CD4-positive, alpha-beta T cell treated with Interleukin-15 for 4 hours (primary cell): ENCODE measurements around the gene ABCC6.
"Not testable (repeated sequence)": the region's sequence is repeated elsewhere in the genome, so short reads cannot be mapped to it uniquely, and the experiment has no call there.

Source experiments
- DNase-seq: peaks from one replicate; pipeline ENCODE4 v3.0.0-alpha.2; 2020; ENCODE audit warnings: low spot score

ABCC6 gene

GRCh38 chr16:16190546-16190945 lies 32.7 kb downstream of the ABCC6 start:
- DNase-seq, result no peak

DNA sequence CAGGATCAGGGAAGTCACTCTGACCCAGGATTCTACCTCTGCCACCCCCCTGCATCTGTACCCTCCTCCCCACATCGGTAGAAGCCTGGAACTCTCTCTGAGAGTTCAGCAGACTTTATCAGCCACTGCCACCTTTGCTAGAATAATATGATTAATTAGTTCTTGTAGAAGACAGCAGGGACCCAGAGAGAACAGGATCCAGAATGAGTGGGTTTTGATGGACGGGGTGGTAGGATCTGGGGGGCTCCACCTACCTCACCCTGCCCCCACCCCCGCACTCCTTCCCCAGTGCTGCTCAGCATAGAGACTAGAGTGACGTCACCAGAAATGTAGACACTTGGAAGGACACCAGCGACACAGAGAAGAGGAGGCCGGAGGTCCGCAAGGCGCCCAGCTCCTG lies 33.5 kb downstream of the ABCC6 start:
- DNase-seq, result no peak

DNA sequence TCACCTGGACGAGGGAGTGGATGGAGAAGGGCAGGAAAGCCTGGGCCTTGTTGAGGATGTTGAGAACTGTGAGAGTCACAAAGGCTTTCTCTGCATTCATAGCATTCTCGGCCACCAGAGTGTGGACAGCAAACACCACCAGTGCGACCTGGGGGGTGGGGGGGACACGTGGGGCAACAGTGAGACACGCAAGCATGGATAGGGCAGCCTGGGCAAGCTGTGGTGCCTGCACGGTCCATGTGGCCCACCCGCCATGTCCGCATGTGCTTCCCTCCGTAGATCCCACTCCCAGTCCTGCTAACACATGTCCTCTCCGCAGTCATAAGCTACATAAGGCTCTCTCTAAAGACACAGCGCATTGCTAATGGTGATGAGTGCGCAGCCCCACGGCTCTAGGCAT lies 34.5 kb downstream of the ABCC6 start:
- DNase-seq, result no peak

- no peak for DNase-seq
Observed at GRCh38 chr16:16186820-16187219, 36.5 kb downstream of the ABCC6 start.

GRCh38 chr16:16185095-16185494 lies 38.2 kb downstream of the ABCC6 start:
- no peak for DNase-seq

GRCh38 chr16:16184594-16184993 lies 38.7 kb downstream of the ABCC6 start:
- no peak for DNase-seq

- DNase-seq, result no peak
Observed at GRCh38 chr16:16183562-16183961, 39.7 kb downstream of the ABCC6 start.

GRCh38 chr16:16182918-16183317 lies 40.4 kb downstream of the ABCC6 start:
- no peak for DNase-seq

DNA sequence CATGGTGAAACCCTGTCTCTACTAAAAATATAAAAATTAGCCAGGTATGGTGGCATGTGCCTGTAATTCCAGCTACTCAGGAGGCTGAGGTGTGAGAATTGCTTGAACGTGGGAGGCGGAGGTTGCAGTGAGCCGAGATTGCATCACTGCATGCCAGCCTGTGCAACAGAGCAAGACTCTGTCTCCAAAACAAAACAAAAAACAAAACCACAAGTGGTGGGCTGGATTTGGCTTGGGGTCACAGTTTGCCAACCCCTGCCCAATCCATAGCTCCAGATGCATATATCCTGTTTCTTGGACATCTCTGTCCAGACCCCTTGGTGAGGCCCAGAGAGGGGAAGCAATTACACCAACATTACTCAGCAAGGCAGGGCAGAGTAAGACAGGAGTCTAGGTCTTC lies 41.5 kb downstream of the ABCC6 start:
- not testable (repeated sequence) for DNase-seq

DNA sequence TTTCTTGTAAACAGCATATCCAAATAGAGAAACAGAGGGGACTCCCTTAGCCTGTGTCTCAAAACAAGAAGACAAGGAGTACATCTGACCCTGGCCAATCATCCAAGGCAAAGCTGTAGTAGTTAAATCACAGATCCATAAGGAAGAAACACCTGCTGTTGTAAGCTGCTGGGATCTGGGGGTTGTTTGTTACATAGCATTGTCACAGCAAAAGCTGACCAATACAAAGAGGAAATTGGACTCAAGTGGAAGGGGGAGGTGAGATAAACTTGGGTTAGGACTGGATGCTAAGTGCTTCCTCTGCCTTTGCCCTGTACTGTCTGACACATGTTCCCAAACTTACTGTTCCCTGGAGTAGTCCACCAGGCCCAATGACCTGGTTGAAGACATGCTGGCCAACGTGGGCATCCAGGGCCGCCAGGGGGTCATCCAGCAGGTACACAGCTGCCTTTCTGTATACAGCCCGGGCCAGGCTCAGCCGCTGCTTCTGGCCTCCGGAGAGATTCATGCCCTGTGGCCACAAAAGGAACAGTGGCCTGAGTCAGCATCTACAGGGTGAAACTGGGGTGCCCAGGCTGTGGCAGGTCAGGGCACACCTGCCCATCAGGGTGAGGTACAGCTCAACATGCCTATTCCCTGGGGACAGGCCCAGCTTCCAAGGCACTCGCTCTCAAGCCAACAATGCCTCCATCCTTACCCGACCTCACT lies 44.7 kb downstream of the ABCC6 start:
- DNase-seq, result no peak

- no peak for DNase-seq
Observed at GRCh38 chr16:16176328-16176727, 47.0 kb downstream of the ABCC6 start.

- no peak for DNase-seq
Observed at GRCh38 chr16:16175296-16175695, 48.0 kb downstream of the ABCC6 start.

GRCh38 chr16:16172991-16173390 lies 50.3 kb downstream of the ABCC6 start:
- DNase-seq, result no peak

DNA sequence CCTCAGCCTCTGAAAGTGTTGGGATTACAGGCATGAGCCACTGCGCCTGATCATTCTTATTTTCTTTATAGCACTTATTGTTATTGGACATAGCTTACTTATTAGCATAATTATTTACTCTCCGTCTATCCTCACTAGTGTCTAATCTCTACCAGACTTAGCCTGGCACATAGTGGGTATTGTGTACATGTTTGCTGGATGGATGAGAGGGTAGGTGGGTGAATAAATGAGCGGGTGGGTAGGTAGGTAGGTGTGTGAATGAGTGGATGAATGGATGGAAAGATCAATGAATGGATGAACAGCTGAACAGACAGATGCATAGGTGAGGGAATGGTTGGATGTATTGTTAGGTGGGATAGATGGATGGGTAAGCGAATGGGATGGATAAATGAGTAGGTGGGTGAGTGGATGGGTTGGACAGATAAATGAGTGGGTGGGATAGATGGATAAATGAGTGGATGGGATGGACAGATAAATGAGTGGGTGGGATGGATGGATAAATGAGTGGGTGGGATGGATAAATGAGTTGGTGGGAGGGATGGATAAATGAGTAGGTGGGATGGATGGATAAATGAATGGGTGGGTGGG lies 51.9 kb downstream of the ABCC6 start:
- no peak for DNase-seq

DNA sequence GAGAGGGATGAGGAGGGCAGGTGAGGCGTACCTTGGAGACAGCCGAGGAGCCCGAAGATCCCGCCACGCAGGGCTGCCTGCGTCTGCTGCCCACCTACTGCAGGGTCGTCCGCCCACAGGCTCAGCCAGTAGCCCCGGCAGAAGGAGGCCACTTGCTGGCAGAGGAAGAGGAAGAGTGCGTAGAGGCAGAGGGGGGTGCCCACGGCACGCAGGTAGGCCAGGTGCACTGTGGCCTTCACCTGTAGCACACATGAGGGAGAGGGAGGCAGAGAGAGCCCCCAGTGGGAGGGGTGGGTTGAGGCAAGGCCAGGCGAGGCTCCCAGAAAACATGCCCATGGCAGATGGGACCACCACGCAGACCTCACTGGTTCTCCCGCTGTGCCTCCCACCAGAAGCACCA lies 53.7 kb downstream of the ABCC6 start:
- DNase-seq, result no peak

- no peak for DNase-seq
Observed at GRCh38 chr16:16168431-16168830, 54.9 kb downstream of the ABCC6 start.

DNA sequence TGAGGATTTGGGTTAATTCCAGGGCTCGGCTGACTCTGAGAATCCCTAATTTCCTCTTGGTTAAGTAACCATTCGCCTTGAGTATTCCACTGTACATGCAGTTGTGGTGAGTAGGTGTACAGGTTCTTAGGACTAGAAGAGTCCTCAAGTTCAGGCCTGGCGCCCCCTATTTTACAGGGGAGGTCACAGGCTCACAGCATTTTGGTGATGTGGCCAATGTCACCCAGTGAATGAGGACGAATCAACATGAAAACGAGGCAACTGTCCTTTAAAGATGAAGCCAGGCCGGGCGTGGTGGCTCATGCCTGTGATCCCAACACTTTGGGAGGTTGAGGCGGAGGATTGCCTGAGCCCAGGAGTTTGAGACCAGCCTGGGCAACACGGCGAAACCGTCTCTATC lies 55.4 kb downstream of the ABCC6 start:
- no peak for DNase-seq

- no peak for DNase-seq
Observed at GRCh38 chr16:16166949-16167348, 56.3 kb downstream of the ABCC6 start.

DNA sequence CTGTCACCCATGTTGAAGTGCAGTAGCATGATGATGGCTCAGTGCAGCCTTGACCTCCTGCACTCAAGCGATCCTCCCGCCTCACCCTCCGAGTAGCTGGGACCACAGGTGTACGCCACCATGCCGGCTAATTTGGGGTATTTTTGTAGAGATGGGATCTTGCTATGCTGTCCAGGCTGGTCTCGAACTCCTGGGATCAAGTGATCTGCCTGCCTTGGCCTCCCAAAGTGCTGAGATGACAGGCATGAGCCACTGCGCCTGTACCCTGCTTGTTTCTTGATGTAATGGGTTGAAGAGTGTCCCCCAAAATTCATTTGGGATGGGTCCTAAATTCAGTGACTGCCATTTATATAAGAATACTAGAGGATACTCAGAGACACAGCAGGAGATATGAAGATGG lies 57.2 kb downstream of the ABCC6 start:
- no peak for DNase-seq

DNA sequence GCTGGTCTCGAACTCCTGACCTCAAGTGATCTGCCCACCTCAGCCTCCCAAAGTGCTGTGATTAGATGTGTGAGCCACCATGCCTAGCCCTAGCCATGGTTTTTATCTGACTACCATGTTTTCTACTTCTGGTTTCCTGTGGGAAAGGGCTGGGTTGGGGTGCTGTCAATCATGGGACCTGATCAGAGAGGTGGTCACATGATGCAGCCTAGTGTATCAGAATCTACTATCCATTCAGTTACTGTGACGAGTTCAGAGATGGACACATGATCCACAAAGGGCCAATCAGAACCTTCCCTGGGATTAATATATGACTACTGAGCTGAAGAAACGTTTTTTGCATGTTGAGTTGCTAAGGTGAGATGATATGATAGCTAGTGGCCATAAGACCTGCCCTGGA lies 59.1 kb downstream of the ABCC6 start:
- DNase-seq, result no peak

DNA sequence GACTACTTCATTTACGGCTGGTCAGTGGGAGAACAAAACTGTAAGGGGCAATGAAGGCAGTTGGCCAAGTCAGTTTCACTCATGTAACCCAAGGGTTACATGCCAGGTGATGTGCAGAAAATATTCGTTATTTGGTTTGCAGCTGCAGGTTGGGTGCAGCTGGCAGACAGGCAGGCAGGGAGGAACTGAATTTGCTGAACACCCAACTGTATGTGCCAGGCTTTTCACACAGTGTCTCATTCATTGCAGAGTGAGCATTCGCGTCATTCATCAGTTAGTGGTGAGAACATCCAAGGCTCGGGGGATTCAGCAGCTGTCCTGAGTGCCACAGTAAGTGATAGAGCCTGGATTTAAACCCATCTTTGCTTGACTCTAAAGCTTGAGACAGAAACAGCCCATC lies 59.7 kb downstream of the ABCC6 start:
- DNase-seq, result no peak

DNA sequence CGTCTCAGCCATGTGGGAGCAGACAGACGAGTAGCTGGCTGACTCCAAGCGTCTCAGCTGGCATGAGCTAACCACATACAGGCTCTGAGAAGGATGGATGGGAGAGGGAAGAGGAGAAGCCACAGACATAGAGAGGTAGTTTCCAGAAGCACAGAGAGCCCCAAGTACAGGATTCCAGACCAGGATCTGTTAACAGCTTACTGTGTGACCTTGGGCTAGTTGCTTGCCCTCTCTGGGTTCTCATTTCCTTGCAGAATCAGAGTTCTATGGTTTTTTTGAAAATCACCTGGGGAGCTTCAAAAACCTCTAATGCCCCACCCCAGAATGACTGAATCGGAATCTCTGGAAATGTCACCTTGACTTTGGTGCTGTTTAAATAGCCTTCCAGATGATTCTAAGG lies 60.2 kb downstream of the ABCC6 start:
- no peak for DNase-seq

DNA sequence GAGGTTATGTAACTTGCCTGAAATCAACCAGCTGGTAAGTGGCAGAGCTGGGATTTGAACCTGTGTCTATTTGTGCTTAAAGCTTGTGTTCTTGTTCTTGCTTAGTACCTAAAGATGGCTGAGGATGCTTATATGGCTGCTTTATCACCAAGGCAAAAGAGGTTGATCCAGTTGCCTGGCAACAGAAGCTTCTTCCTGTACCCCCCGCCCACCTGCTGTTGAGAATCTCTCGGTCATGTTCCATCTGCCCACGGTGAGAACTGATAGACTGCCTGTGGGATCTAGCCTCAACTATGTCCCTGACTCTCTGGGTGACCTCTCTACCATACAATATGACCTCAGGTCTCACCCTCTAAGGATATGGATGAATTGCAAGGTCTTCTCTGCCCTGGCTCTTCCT lies 60.7 kb downstream of the ABCC6 start:
- DNase-seq, result no peak

DNA sequence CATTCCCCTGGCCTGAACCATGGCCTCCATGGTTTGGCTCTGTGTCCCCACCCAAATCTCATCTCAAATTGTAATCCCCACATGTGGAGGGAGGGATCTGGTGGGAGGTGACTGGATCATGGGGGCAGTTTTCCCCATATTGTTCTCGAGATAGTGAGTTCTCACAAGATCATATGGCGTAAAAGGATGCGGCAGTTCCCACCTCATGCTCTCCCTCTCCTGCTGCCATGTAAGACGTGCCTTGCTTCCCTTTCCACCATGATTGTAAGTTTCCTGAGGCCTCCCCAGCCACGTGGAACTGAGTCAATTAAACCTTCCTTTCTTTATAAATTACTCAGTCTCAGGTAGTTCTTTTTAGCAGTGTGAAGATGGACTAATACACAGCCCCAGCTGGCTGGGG lies 61.5 kb downstream of the ABCC6 start:
- not testable (repeated sequence) for DNase-seq
